SH-SY5Y (cell line): ENCODE results near the gene PLEKHA7.

ENCODE experiments used
- GATA2 ChIP-seq: IDR thresholded peaks from 2 replicates; pipeline ENCODE4 v1.6.1; 2011; ENCODE audit warnings: mild to moderate bottlenecking, low read depth, low read length
- GATA3 ChIP-seq: IDR thresholded peaks from 2 replicates; pipeline ENCODE4 v1.6.1; 2011; ENCODE audit warnings: low read depth, mild to moderate bottlenecking, low read length, moderate library complexity

PLEKHA7 gene

DNA sequence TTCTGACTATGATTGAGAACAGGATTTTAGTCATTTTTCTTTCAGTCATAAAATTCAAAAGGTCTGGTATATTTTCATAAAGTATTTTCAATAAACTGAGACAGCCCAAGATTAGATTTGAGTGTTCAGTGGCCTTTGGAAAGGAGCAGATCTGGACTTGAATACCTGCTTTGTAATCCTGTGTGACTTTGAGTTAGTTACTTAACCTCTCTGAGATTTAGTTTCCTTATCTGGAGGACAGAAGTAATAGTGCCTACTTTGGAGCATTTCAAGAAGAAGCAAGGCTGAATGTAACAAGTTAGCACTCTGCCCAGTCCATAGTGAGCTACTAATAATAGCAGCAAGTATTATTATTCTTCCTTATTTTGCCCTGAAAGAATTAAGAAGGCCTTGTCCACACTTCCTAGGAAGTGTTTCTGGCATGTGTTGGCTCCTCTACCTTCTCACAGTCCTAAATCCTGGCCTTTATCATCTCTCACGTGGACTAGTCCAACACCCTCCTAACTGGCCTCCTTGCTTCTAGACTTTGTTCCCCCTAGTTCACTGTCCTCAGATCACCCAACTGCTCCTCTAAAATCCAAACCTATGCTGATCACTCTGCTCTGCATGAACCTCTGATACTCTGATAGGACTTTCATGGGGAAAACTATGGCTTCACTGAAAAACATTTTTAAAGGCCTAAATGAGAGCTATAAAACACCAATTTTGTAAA, 115.8 kb downstream of the PLEKHA7 start:
- TF ChIP-seq GATA3: no peak
- no peak for TF ChIP-seq GATA2

DNA sequence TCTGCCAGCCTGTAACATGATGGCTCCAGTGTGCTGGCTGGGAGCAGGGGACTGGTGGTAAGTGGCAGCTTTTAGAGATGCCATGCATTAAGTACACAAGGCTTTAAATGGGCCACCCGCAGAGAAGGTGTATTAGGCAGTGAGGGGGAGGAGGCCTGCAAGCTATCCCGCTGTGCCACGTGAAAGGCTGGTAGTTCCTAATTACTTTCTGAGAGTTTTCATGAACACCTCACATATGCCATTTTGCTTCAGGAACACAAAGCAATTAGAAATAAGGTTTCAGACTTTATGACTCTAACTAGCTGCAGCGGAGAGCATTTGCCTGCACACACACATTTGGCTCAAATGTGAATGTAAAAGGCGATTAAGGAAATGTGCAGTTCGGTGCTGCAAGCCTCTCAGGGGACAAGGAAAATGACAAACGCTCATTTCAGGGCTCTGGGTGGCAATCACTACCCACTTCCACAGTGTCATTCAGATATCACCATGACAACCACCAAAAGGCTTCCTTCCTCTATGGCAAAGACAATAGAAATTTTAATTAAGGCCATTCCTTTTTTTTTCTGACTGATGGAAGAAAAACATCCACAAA, 116.6 kb downstream of the PLEKHA7 start:
- TF ChIP-seq GATA2 (no peak), GATA3 (no peak)

DNA sequence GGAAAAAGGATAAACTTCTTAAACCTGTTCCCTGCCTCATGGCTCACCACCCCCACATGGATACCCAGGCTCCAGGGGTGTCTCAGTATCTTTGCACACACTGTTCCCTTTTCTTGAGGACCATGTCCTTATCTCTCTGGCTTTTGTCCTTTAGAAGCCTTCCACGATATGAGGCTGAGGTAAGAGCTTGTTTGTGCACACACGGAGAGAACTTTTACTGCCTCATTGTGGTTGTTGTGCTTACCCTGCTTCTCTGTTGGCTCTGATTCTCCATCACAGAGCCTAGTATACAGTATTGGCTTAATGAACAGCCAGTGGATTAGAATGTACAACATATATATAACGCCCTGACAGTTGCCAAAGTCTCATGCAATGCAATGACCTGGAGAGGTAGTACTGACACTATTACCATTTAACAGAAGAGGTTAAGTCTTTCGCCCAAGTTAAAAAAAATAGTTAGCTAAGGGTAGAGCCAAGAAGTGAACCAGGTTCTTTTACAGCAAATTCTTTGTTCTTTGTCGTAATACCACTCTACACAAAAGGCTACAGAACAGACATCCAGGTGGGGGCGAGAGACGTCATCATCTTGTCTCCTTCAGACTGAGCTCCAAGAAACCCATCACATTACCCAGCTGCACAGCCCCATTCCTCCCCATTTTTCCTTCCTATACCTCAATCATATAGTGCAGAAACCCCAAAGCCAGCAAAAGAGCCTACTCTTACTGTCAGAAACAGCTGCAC, 117.3 kb downstream of the PLEKHA7 start:
- no peak for TF ChIP-seq GATA3
- no peak for TF ChIP-seq GATA2

DNA sequence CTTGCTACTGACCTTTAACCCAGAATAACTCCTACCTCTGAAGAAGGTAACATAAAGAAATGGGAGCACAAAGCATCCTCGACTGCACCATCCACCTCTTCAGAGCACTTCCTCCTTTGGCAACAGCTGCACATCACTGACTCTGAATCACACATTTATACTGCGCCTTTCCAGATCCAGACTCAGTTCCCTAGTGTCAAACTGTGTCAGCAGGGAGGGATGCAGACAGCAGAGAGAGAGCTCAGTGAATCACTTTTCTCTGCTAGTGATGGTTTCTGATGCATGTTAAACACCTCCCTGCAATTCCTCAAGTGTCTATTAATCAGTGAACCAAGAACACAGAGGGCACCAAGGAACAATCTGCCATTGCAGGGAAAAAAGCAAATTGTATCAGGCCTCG, 118.9 kb downstream of the PLEKHA7 start:
- no peak for TF ChIP-seq GATA3
- TF ChIP-seq GATA2: no peak

DNA sequence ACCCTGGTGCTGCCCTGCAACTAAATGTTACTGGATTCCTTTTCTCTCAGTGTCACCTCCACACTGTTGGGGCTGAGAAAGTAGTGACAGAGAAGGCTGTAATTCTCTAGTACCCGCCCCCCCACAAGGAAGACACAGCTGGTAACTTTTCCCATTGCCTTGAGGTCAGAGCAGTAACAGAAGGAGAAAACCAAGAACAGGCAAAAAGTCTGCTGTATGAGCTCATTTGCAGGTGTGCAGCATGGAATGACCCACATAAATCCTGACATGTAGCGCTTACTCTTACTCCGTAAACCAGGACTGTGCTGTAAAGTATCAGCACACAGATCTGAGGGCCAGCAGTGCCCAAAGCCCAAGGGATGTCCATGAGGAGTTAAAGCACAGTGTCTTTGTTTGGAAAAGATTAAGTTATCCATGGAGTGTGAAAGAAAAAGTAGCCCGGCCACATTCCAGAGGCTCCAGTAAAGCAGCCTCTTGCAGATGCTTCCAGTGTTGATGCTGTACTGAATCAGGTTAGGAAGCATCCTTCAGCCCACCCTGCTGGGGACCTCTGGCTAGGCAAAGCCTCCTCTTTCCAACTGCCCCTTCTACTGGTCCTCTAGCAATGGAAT, 120.7 kb downstream of the PLEKHA7 start:
- no peak for TF ChIP-seq GATA3
- no peak for TF ChIP-seq GATA2

- no peak for TF ChIP-seq GATA3
- no peak for TF ChIP-seq GATA2
Observed at GRCh38 chr11:16891964-16892363, 122.2 kb downstream of the PLEKHA7 start.

GRCh38 chr11:16891165-16891564, 123.0 kb downstream of the PLEKHA7 start:
- TF ChIP-seq GATA3: no peak
- TF ChIP-seq GATA2: no peak

GRCh38 chr11:16890442-16890841, 123.8 kb downstream of the PLEKHA7 start:
- no peak for TF ChIP-seq GATA3
- no peak for TF ChIP-seq GATA2

DNA sequence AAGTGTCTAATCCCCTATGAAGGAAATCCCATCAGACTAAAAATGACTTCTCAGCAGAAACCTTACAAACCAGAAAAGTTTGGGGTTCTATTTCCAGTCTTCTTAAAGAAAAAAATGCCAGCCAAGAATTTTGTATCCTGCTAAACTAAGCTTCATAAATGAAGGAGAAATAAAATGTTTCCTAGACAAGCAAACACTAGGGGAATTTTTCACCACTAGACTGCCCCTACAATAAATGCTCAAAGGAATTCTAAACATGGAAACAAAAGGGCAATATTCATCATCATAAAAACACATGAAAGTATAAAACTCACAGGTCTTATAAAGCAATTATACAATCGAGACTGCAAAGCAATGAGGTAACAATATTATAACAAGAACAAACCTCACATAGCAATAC, 124.3 kb downstream of the PLEKHA7 start:
- TF ChIP-seq GATA3: no peak
- no peak for TF ChIP-seq GATA2

GRCh38 chr11:16883174-16883573, 131.0 kb downstream of the PLEKHA7 start:
- TF ChIP-seq GATA2 (no peak), GATA3 (no peak)

GRCh38 chr11:16881766-16882165, 132.4 kb downstream of the PLEKHA7 start:
- no peak for TF ChIP-seq GATA2
- no peak for TF ChIP-seq GATA3

DNA sequence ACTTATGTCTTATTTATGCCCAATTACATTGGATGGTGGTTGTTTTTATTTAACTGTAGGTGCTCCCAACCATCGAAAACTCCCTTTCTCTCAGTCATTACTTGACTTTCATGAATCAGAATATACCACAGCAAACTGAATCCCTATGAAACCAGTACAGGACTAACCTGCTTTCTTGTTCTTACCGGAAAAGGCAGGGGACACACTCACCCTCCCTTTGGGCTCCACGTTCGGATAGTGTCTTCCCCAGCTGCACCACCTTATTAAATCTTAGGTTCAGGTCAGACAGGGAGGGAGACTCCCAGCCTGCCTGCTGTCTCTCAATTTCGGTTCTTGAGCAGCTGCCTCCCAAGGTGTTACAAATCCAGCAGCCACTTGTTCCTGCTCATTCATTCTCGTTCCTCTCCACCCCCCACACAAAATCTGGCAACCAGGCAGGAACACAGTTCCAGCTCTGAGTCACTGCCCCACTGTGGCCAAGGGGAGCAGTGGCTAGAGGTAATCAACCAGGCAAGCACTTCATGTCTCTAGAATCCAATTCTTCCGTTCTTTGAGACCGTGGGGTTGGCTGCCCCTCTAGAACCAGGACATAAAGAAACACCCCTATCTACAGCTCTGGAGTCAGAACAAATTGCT, 133.0 kb downstream of the PLEKHA7 start:
- no peak for TF ChIP-seq GATA2
- TF ChIP-seq GATA3: no peak

- TF ChIP-seq GATA2: no peak
- TF ChIP-seq GATA3: no peak
Observed at GRCh38 chr11:16880184-16880801, 133.9 kb downstream of the PLEKHA7 start.
